Naive thymus-derived CD4-positive, alpha-beta T cell (primary cell): ENCODE data around the gene NFX1. TPM values are rescaled to one million over a fixed set of nuclear protein-coding genes. Genes with fewer than 3 reads are reported as not detected.

ENCODE experiments used
- ATAC-seq: fragments of 150-1000 bp; cut with Tn5 transposase; 2 replicates; pipeline ENCODE4 v1.10.0; 2021; ENCODE audit warnings: mild to moderate bottlenecking, moderate library complexity
- CTCF ChIA-PET: fragments of 350-600 bp; sonication (Branson Sonifier 250); formaldehyde crosslinking; loops from one replicate; lab custom pipeline; 2021; ENCODE audit warnings: antibody characterized with exemption; lab: Charles Lee
- POLR2A ChIA-PET: fragments of 350-600 bp; sonication (Branson Sonifier 250); formaldehyde crosslinking; loops from one replicate; lab custom pipeline; 2021; ENCODE audit warnings: antibody characterized with exemption, inconsistent platforms; lab: Charles Lee
- DNase-seq, 9 donors: peaks; one replicate each; pipeline versions ENCODE4 v3.0.0 to v3.0.0-alpha.2; 2020 to 2022; ENCODE audit warnings: mixed read lengths in 1 of 9
- H3K27ac ChIP-seq: one replicate; pipeline ENCODE4 v1.7.0; 2013; ENCODE audit warnings: mild to moderate bottlenecking, low read depth, low read length, moderate library complexity
- H3K27me3 ChIP-seq, 2 donors: one replicate each; pipeline ENCODE4 v1.7.0; 2013; ENCODE audit warnings: low read length in 2 of 2, mild to moderate bottlenecking in 2 of 2, moderate library complexity in 2 of 2; ENCODE audit not compliant: control insufficient read depth in 2 of 2, insufficient read depth in 2 of 2
- H3K36me3 ChIP-seq, 3 experiments: 1 replicate in 2 of 3; 2 replicates in 1 of 3; pipeline ENCODE4 v1.7.0; 2013; ENCODE audit warnings: low read length in 3 of 3, mild to moderate bottlenecking in 3 of 3, moderate library complexity in 1 of 3; ENCODE audit not compliant: insufficient read depth in 3 of 3, control insufficient read depth in 2 of 3
- H3K4me1 ChIP-seq, 2 donors: one replicate each; pipeline ENCODE4 v1.7.0; 2013; ENCODE audit warnings: low read length in 2 of 2, mild to moderate bottlenecking in 2 of 2, moderate library complexity in 1 of 2; ENCODE audit not compliant: control insufficient read depth in 2 of 2, insufficient read depth in 2 of 2
- H3K4me3 ChIP-seq: 2 replicates; pipeline ENCODE4 v1.7.0; 2013; ENCODE audit warnings: mild to moderate bottlenecking, low read length
- H3K9me3 ChIP-seq, 3 experiments: 1 replicate in 2 of 3; 2 replicates in 1 of 3; pipeline ENCODE4 v1.7.0; 2013; ENCODE audit warnings: low read length in 3 of 3; ENCODE audit not compliant: control insufficient read depth in 2 of 3
- H3K27ac Mint-ChIP-seq, 9 donors: one replicate each; pipeline ENCODE4 v1.8.0; 2020 to 2022; ENCODE audit warnings: mixed read lengths in 9 of 9, mild to moderate bottlenecking in 8 of 9, moderate library complexity in 5 of 9, inconsistent platforms in 2 of 9
- H3K27me3 Mint-ChIP-seq, 5 donors: one replicate each; pipeline ENCODE4 v1.8.0; 2021 to 2022; ENCODE audit warnings: mixed read lengths in 5 of 5, mild to moderate bottlenecking in 1 of 5
- H3K36me3 Mint-ChIP-seq, 5 donors: one replicate each; pipeline ENCODE4 v1.8.0; 2020 to 2022; ENCODE audit warnings: mixed read lengths in 5 of 5, mild to moderate bottlenecking in 3 of 5, inconsistent platforms in 1 of 5
- H3K4me1 Mint-ChIP-seq, 7 donors: one replicate each; pipeline ENCODE4 v1.8.0; 2020 to 2022; ENCODE audit warnings: mixed read lengths in 7 of 7, mild to moderate bottlenecking in 3 of 7, inconsistent platforms in 1 of 7
- H3K4me3 Mint-ChIP-seq, 10 donors: one replicate each; pipeline ENCODE4 v1.8.0; 2020 to 2022; ENCODE audit warnings: mild to moderate bottlenecking in 10 of 10, mixed read lengths in 10 of 10, moderate library complexity in 6 of 10, inconsistent platforms in 2 of 10
- H3K9me3 Mint-ChIP-seq, 11 donors: one replicate each; pipeline ENCODE4 v1.8.0; 2020 to 2022; ENCODE audit warnings: mixed read lengths in 11 of 11, mild to moderate bottlenecking in 4 of 11, inconsistent platforms in 1 of 11, moderate library complexity in 1 of 11
- intact Hi-C, 2 donors: fragments of 100-400 bp; cut with micrococcal nuclease; formaldehyde crosslinking; loops; one replicate each; pipeline ENCODE4 v1.15.1; 2023
- polyA plus RNA-seq, 2 donors: library from polyadenylated mRNA; unstranded; fragments of 300-500 nt; fragmentation: Illumina TruSeq; gene quantifications; one replicate each; pipeline ENCODE4 v1.2.3, GENCODE V29; 2021
- total RNA-seq, 6 experiments: library from RNA in 5 of 6; stranded (reverse) in 5 of 6; gene quantifications; 1 replicate in 5 of 6; 2 replicates in 1 of 6; pipeline ENCODE4 v1.2.3 and lab custom pipeline; 2021 to 2026

NFX1 gene
- total and polyA plus RNA-seq, 7 experiments from 2014 or later, result 30.1 to 65.4 (median 43.6) TPM

GRCh38 chr9:33255471-33255870, 34.8 kb upstream of the NFX1 start:
- ChIA-PET CTCF (no interaction called here), POLR2A (interaction anchor here (0.9 kb wide), 1 partner anchor 10 kb away, joined by 3 read pairs; the partner anchor contains the start of genes BAG1 and CHMP5)
- ATAC-seq, result no peak

GRCh38 chr9:33256236-33256635, 34.1 kb upstream of the NFX1 start:
- Histone ChIP-seq H3K4me1 (no peaks in the 10 kb centered on the region), H3K4me3 (no peak overlapping the region), H3K27me3 (no peaks in the 10 kb centered on the region), H3K27ac (no peak overlapping the region), H3K9me3 (no peaks in the 10 kb centered on the region), H3K36me3 (peaks cover 19 to 83% (median 32%) of the 10 kb centered on the region in 3 experiments)
- Mint-ChIP-seq H3K4me3 (no peak overlapping the region), H3K4me1 (peaks cover 0 to 18% (median 7%) of the 10 kb centered on the region in 7 donors), H3K27me3 (no peaks in the 10 kb centered on the region), H3K9me3 (no peaks in the 10 kb centered on the region), H3K36me3 (peaks cover 19 to 59% (median 33%) of the 10 kb centered on the region in 5 donors), H3K27ac (no peak overlapping the region)
- CTCF ChIA-PET, result no interaction called here
- no peak for DNase-seq
- no peak for ATAC-seq
- POLR2A ChIA-PET, result no interaction called here
- intact Hi-C loops, result no loop called here

More at GRCh38 chr9:33255471-33255870, 34.8 kb upstream of the NFX1 start:
- H3K36me3 ChIP-seq, result peaks cover 17 to 78% (median 25%) of the 10 kb centered on the region in 3 experiments
- Mint-ChIP-seq H3K27me3 (no peaks in the 10 kb centered on the region), H3K36me3 (peaks cover 16 to 52% (median 32%) of the 10 kb centered on the region in 5 donors), H3K9me3 (no peaks in the 10 kb centered on the region), H3K27ac (no peak overlapping the region), H3K4me3 (no peak overlapping the region), H3K4me1 (peaks cover 0 to 13% (median 4%) of the 10 kb centered on the region in 7 donors)
- H3K27ac ChIP-seq, result no peak overlapping the region
- no peaks in the 10 kb centered on the region for H3K9me3 ChIP-seq
- intact Hi-C loops, result no loop called here
- H3K27me3 ChIP-seq, result no peaks in the 10 kb centered on the region
- no peak for DNase-seq
- no peak overlapping the region for H3K4me3 ChIP-seq
- H3K4me1 ChIP-seq, result no peaks in the 10 kb centered on the region

- H3K27ac ChIP-seq, result no peak overlapping the region
- H3K4me1 ChIP-seq, result no peaks in the 10 kb centered on the region
- no peaks in the 10 kb centered on the region for H3K27me3 ChIP-seq
- DNase-seq, result no peak
- H3K27me3 Mint-ChIP-seq, result no peaks in the 10 kb centered on the region
- no peak overlapping the region for H3K4me3 Mint-ChIP-seq
- H3K36me3 ChIP-seq, result peaks cover 19 to 91% (median 32%) of the 10 kb centered on the region in 3 experiments
- H3K9me3 ChIP-seq, result no peaks in the 10 kb centered on the region
- ChIA-PET CTCF (no interaction called here), POLR2A (no interaction called here)
- peaks cover 19 to 59% (median 36%) of the 10 kb centered on the region in 5 donors for H3K36me3 Mint-ChIP-seq
- ATAC-seq, result no peak
- no peaks in the 10 kb centered on the region for H3K9me3 Mint-ChIP-seq
- H3K4me1 Mint-ChIP-seq, result peaks cover 0 to 21% (median 8%) of the 10 kb centered on the region in 7 donors
- H3K27ac Mint-ChIP-seq, result no peak overlapping the region
- intact Hi-C loops, result no loop called here
- no peak overlapping the region for H3K4me3 ChIP-seq
Observed at GRCh38 chr9:33257276-33257675, 33.0 kb upstream of the NFX1 start.

- Mint-ChIP-seq H3K27ac (peak overlapping the region in 2 of 9 donors; percentile 3 to 59), H3K4me3 (no peak overlapping the region), H3K36me3 (peaks cover 5 to 47% (median 23%) of the 10 kb centered on the region in 5 donors), H3K27me3 (peaks cover 0 to 2% (median 0%) of the 10 kb centered on the region in 5 donors), H3K9me3 (no peaks in the 10 kb centered on the region), H3K4me1 (peaks cover 16 to 38% (median 29%) of the 10 kb centered on the region in 7 donors)
- H3K36me3 ChIP-seq, result peaks cover 16 to 66% (median 32%) of the 10 kb centered on the region in 3 experiments
- ATAC-seq (no peak), DNase-seq (no peak)
- CTCF ChIA-PET, result no interaction called here
- H3K9me3 ChIP-seq, result no peaks in the 10 kb centered on the region
- intact Hi-C loops, result loop anchor here (5.0 to 10.0 kb wide), 3 partner anchors 214 to 1262 kb away; partner anchors contain the start of genes ACO1 (in 1 of the 2), ENHO (in 1 of the 2) and NOL6 (in 1 of the 2)
- H3K4me1 ChIP-seq, result peaks cover 12 to 14% of the 10 kb centered on the region in 2 donors
- H3K4me3 ChIP-seq, result no peak overlapping the region
- H3K27me3 ChIP-seq, result no peaks in the 10 kb centered on the region
- no peak overlapping the region for H3K27ac ChIP-seq
- POLR2A ChIA-PET, result no interaction called here
Observed at GRCh38 chr9:33260372-33260771, 29.9 kb upstream of the NFX1 start.

- CTCF ChIA-PET, result interaction anchor here (1.0 to 1.8 kb wide), 2 partner anchors 24 to 31 kb away, joined by 3 to 6 read pairs; no protein-coding TSS in a partner anchor
- no peaks in the 10 kb centered on the region for H3K9me3 Mint-ChIP-seq
- DNase-seq (peak in 3 of 9 donors; percentile 10 to 23 (median 15)), ATAC-seq (no peak)
- peak overlapping the region; percentile 82 to 98 (median 92) for H3K4me3 Mint-ChIP-seq
- Histone ChIP-seq H3K4me3 (peak overlapping the region; percentile 95), H3K9me3 (no peaks in the 10 kb centered on the region), H3K27ac (peak overlapping the region; percentile 88), H3K27me3 (no peaks in the 10 kb centered on the region), H3K36me3 (peaks cover 12 to 62% (median 19%) of the 10 kb centered on the region in 3 experiments), H3K4me1 (peaks cover 15 to 34% of the 10 kb centered on the region in 2 donors)
- POLR2A ChIA-PET, result interaction anchor here (1.3 to 3.8 kb wide), 3 partner anchors 27 to 235 kb away, joined by 3 to 29 read pairs (median 6); partner anchors contain the start of genes NFX1 and SMU1
- intact Hi-C loops, result loop anchor here (1.0 to 10.0 kb wide), 16 partner anchors 27 to 1259 kb away; partner anchors contain the start of genes APTX (in 2 of the 2), DNAJA1 (in 2 of the 2), NFX1 (in 2 of the 2) and NOL6 (in 2 of the 2)
- H3K27ac Mint-ChIP-seq, result peak overlapping the region; percentile 52 to 98 (median 88)
- peaks cover 10 to 43% (median 18%) of the 10 kb centered on the region in 5 donors for H3K36me3 Mint-ChIP-seq
- peaks cover 0 to 2% (median 0%) of the 10 kb centered on the region in 5 donors for H3K27me3 Mint-ChIP-seq
- H3K4me1 Mint-ChIP-seq, result peaks cover 36 to 66% (median 57%) of the 10 kb centered on the region in 7 donors
Observed at GRCh38 chr9:33263131-33264002, 26.9 kb upstream of the NFX1 start.

DNA sequence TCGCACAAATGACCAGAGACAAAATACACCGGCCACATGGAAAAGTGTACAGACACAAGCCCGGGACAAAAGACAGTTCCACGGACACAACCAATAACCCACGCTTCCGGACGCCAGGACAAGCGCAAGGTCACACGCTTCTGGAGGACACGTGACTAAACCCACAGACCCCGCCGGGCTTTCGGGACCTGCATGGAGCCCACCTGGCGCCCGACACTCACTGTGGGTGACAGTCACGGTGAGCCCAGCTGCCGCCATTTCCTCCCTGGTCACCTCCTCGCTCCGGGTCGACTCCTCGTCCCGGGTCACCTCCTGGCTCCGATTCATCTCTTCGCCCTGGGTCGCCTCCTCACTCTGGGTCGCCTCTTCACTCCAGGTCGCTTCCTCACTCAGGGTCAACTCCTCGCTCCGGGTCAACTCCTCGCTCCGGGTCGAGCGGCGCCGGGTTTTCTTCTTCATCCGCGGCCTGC, 26.3 kb upstream of the NFX1 start:
- peaks cover 0 to 2% (median 0%) of the 10 kb centered on the region in 5 donors for H3K27me3 Mint-ChIP-seq
- H3K27ac Mint-ChIP-seq, result peak overlapping the region; percentile 52 to 98 (median 88)
- Histone ChIP-seq H3K36me3 (peaks cover 8 to 62% (median 19%) of the 10 kb centered on the region in 3 experiments), H3K27me3 (no peaks in the 10 kb centered on the region), H3K4me3 (peak overlapping the region; percentile 95), H3K27ac (peak overlapping the region; percentile 88), H3K4me1 (peaks cover 15 to 34% of the 10 kb centered on the region in 2 donors), H3K9me3 (no peaks in the 10 kb centered on the region)
- DNase-seq, result peak in 5 of 9 donors; percentile 2 to 57 (median 25)
- H3K4me3 Mint-ChIP-seq, result peak overlapping the region; percentile 82 to 98 (median 92)
- no peak for ATAC-seq
- peaks cover 36 to 67% (median 58%) of the 10 kb centered on the region in 7 donors for H3K4me1 Mint-ChIP-seq
- ChIA-PET POLR2A (interaction anchor here (0.6 to 3.8 kb wide), 5 partner anchors 21 to 691 kb away, joined by 3 to 29 read pairs (median 4); partner anchors contain the start of genes NFX1 and SMU1), CTCF (interaction anchor here (1.0 to 1.8 kb wide), 2 partner anchors 23 to 30 kb away, joined by 3 to 6 read pairs; no protein-coding TSS in a partner anchor)
- H3K36me3 Mint-ChIP-seq, result peaks cover 10 to 38% (median 14%) of the 10 kb centered on the region in 5 donors
- intact Hi-C loops, result loop anchor here (1.0 to 10.0 kb wide), 16 partner anchors 26 to 1258 kb away; partner anchors contain the start of genes APTX (in 2 of the 2), DNAJA1 (in 2 of the 2), NFX1 (in 2 of the 2) and NOL6 (in 2 of the 2)
- H3K9me3 Mint-ChIP-seq, result no peaks in the 10 kb centered on the region
